Spleen (tissue), 11 donors: ENCODE measurements around the gene LATS1. TPM values are rescaled to one million over a fixed set of nuclear protein-coding genes. Genes with fewer than 3 reads are reported as not detected.
A peak's percentile ranks its signal among the peaks of the same experiment; 100 is the strongest.

Experiments
- DNase-seq: peaks from one replicate; pipeline ENCODE4 v3.0.0-alpha.2; 2020
- H3K27ac ChIP-seq, 8 donors: fragments of 200-600 bp; sonication (generic) in 7 of 8; 1 replicate in 4 of 8; 2 replicates in 4 of 8; pipeline versions ENCODE4 v1.5.0 to v1.8.0; 2016 to 2021; ENCODE audit warnings: inconsistent platforms in 4 of 8, mild to moderate bottlenecking in 4 of 8, moderate library complexity in 1 of 8
- H3K27me3 ChIP-seq, 7 donors: fragments of 200-600 bp; sonication (generic) in 6 of 7; replicated peaks in 1 of 7; 1 replicate in 4 of 7; 2 replicates in 3 of 7; pipeline versions ENCODE4 v1.5.0 to v1.8.0; 2016 to 2021; ENCODE audit warnings: inconsistent platforms in 3 of 7, mild to moderate bottlenecking in 1 of 7
- H3K36me3 ChIP-seq, 6 donors: fragments of 200-600 bp; sonication (generic) in 5 of 6; 1 replicate in 4 of 6; 2 replicates in 2 of 6; pipeline versions ENCODE4 v1.5.0 to v1.8.0; 2016 to 2021; ENCODE audit warnings: inconsistent platforms in 2 of 6
- H3K4me1 ChIP-seq, 6 donors: fragments of 200-600 bp; sonication (generic) in 5 of 6; 1 replicate in 3 of 6; 2 replicates in 3 of 6; pipeline versions ENCODE4 v1.5.0 to v1.8.0; 2016 to 2021; ENCODE audit warnings: inconsistent platforms in 3 of 6
- H3K4me3 ChIP-seq, 8 donors: fragments of 200-600 bp; sonication (generic) in 7 of 8; 1 replicate in 4 of 8; 2 replicates in 4 of 8; pipeline versions ENCODE4 v1.5.0 to v1.8.0; 2016 to 2021; ENCODE audit warnings: inconsistent platforms in 4 of 8, mild to moderate bottlenecking in 4 of 8, moderate library complexity in 2 of 8
- H3K9me3 ChIP-seq, 8 donors: fragments of 200-600 bp; sonication (generic) in 7 of 8; 1 replicate in 4 of 8; 2 replicates in 4 of 8; pipeline versions ENCODE4 v1.5.0 to v1.8.0; 2016 to 2021; ENCODE audit warnings: inconsistent platforms in 4 of 8
- CTCF ChIP-seq, 11 experiments: fragments of 200-600 bp in 7 of 11; fragments of 450-650 bp in 4 of 11; sonication (generic) in 4 of 11; IDR thresholded peaks in 8 of 11; conservative IDR thresholded peaks in 3 of 11; 1 replicate in 7 of 11; 2 replicates in 4 of 11; pipeline versions ENCODE4 v1.4.0 to v1.8.0; 2016 to 2021; ENCODE audit warnings: antibody characterized with exemption in 11 of 11, inconsistent platforms in 4 of 11, mild to moderate bottlenecking in 1 of 11
- POLR2A ChIP-seq, 3 donors: fragments of 450-650 bp; IDR thresholded peaks; one replicate each; pipeline ENCODE4 v1.5.1; 2017; ENCODE audit warnings: antibody characterized with exemption in 3 of 3, mild to moderate bottlenecking in 1 of 3
- POLR2AphosphoS5 ChIP-seq, 3 donors: sonication (generic); formaldehyde crosslinking; IDR thresholded peaks; one replicate each; pipeline ENCODE4 v1.5.1; 2017; ENCODE audit warnings: antibody characterized with exemption in 3 of 3
- WGBS, 5 donors: extraction: QIAGEN DNeasy Blood & Tissue Kit in 3 of 5; methylation state at CpG; one replicate each; pipeline versions ENCODE4 v1.1.5 to v1.1.7; 2013 to 2018; 5-methylcytosine and 5-hydroxymethylcytosine counted together
- intact Hi-C: fragments of 100-400 bp; cut with DNase I; formaldehyde crosslinking; loops from one replicate; pipeline ENCODE4 v1.15.0; 2023; ENCODE audit warnings: low total_unique reads
- polyA plus RNA-seq, 3 donors: library from polyadenylated mRNA; stranded (reverse); fragments of 200-250 nt; gene quantifications; one replicate each; pipeline ENCODE4 v1.2.1, GENCODE V29; 2013
- total RNA-seq, 7 donors: library from RNA; depleted of rRNA in 3 of 7; stranded (reverse); fragments of >200 nt in 3 of 7; fragmentation: NEBNext Ultra II Directional in 4 of 7; extraction: Animal tissue kit (Norgen Biotek cat#: 25700) in 4 of 7; gene quantifications; one replicate each; pipeline versions ENCODE4 v1.1.0 to v1.2.1, GENCODE V29; 2016 to 2021
- donor health status: healthy with polysubstance abuse.
- donor health status: DM: no; HTN: no; CAD: no; lungs with moderate emphysema.
- donor health status: DM: no; HTN: no; CAD: no.
- donor health status: Bipolar disorder and iron deficiency.
- donor health status: healthy.
- donor health status: DM: no; HTN: no; CAD: no.
- donor health status: DM: yes; HTN: yes; CAD: no.

The LATS1 gene
- total and polyA plus RNA-seq, 10 donors = 5.0 to 40.9 (median 33.5) TPM

GRCh38 chr6:149719531-149719930 is 1.6 kb upstream of the LATS1 start:
- H3K36me3 ChIP-seq = peaks cover 0 to 8% (median under 1%) of the 10 kb centered on the region in 6 donors

GRCh38 chr6:149717255-149717587 is 680 bp downstream of the LATS1 start:
- H3K36me3 ChIP-seq = peaks cover 0 to 7% (median 2%) of the 10 kb centered on the region in 6 donors
- intact Hi-C loops = loop anchor here (10.0 kb wide), 2 partner anchors 72 to 152 kb away; partner anchors contain the start of genes GINM1 and KATNA1
- peak overlapping the region; percentile 79 to 98 (median 88) for H3K4me3 ChIP-seq
- H3K27me3 ChIP-seq = no peaks in the 10 kb centered on the region
- WGBS, 5 donors = 0 to 1% (median 0%) methylated on average over 9 of the region's 9 CpGs
- H3K9me3 ChIP-seq = no peaks in the 10 kb centered on the region
- DNase-seq = no peak
- H3K4me1 ChIP-seq = peaks cover 14 to 62% (median 49%) of the 10 kb centered on the region in 6 donors
- TF ChIP-seq POLR2A (IDR thresholded peaks at IDR 0.05) (no peak), POLR2AphosphoS5 (IDR thresholded peaks at IDR 0.05) (no peak), CTCF (IDR thresholded peaks at IDR 0.05 in 8 of 11, conservative IDR thresholded peaks at IDR 0.05 in 3 of 11) (no peak)
- H3K27ac ChIP-seq = peak overlapping the region; percentile 97 to 99 (median 98)

More at GRCh38 chr6:149719531-149719930, 1.6 kb upstream of the LATS1 start:
- WGBS, 5 donors = 95 to 100% (median 96%) methylated on average over 3 of the region's 3 CpGs
- Histone ChIP-seq H3K27ac (no peak overlapping the region), H3K27me3 (no peaks in the 10 kb centered on the region), H3K4me1 (peaks cover 14 to 49% (median 37%) of the 10 kb centered on the region in 6 donors), H3K9me3 (no peaks in the 10 kb centered on the region), H3K4me3 (no peak overlapping the region)
- intact Hi-C loops = loop anchor here (10.0 kb wide), 2 partner anchors 75 to 155 kb away; partner anchors contain the start of genes GINM1 and KATNA1
- TF ChIP-seq POLR2AphosphoS5 (IDR thresholded peaks at IDR 0.05) (no peak), POLR2A (IDR thresholded peaks at IDR 0.05) (no peak), CTCF (IDR thresholded peaks at IDR 0.05 in 8 of 11, conservative IDR thresholded peaks at IDR 0.05 in 3 of 11) (no peak)
- DNase-seq = no peak

GRCh38 chr6:149716181-149716963 is 1.5 kb downstream of the LATS1 start:
- no peaks in the 10 kb centered on the region for H3K9me3 ChIP-seq
- no peak for DNase-seq
- 3 to 7% (median 5%) methylated on average over 8 of the region's 8 CpGs for WGBS, 5 donors

More at GRCh38 chr6:149716181-149716963, 1.5 kb downstream of the LATS1 start:
- peaks cover 0 to 13% (median 2%) of the 10 kb centered on the region in 6 donors for H3K36me3 ChIP-seq
- intact Hi-C loops = loop anchor here (10.0 kb wide), 2 partner anchors 72 to 152 kb away; partner anchors contain the start of genes GINM1 and KATNA1
- H3K27ac ChIP-seq = peak overlapping the region in 7 of 8 donors; percentile 97 to 99 (median 98)
- H3K4me1 ChIP-seq = peaks cover 14 to 71% (median 55%) of the 10 kb centered on the region in 6 donors
- no peak for TF ChIP-seq POLR2A (IDR thresholded peaks at IDR 0.05)
- TF ChIP-seq CTCF (IDR thresholded peaks at IDR 0.05 in 8 of 11, conservative IDR thresholded peaks at IDR 0.05 in 3 of 11) = no peak
- TF ChIP-seq POLR2AphosphoS5 (IDR thresholded peaks at IDR 0.05) = no peak
- H3K27me3 ChIP-seq = no peaks in the 10 kb centered on the region
- peak overlapping the region; percentile 79 to 98 (median 88) for H3K4me3 ChIP-seq
